ENCODE results near the gene CLEC7A.

CLEC7A gene

DNA sequence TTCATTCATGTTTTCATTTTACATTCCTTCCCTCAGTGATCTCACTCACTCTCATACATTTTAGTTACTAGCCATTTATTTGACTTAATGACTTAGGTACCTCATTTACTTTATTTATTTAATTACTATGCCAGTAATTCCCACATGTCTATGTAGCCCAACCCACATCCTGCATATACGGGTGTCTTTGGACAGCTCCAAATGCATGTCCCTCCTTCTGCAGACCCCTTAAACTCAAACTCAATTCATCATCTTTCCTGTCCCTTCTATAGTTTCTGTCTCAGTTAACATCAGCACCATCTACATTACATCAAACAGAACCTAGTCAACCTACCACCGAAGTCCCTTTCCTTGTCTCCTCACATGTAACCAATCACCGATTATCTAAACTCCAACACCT, 34.0 kb downstream of the CLEC7A start:
- in situ Hi-C loops (cut with HindIII; ENCODE audit: low sequenced_read_pairs): no loop called here

DNA sequence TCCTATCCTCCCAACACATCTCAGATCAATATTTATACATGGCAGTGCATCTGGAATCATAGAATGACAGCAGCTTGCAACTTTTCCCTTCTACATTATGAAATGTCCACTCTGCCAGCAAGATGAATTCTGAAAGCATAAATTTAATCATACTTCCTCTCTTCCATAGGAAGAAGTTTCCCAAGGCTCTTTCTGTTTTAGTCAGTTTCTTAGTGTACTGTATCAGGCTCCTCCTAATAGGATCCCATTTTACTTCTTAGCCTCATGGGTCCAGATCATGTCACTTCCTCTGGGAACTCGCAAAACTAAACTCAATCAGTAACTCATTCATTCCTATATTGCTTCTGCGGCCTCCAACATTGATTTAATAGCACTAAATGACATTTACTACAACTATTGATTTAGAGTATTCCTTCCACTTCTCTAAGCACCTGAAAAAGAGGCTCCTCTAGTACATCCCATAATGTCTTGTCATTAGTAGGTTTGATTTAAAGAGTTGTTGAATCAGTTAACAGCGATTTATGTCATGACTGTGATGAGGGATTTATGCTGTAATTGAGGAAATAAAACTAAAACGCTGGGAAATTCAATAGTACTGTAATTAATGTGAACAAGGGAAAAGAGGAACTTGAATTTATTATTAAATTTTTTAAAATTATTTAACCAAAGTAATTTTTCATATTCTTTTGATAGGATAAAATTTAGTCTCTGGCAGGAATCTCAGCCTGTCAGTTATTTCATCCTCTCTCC, 35.2 kb downstream of the CLEC7A start:
- in situ Hi-C loops (cut with HindIII; ENCODE audit: low sequenced_read_pairs): no loop called here

DNA sequence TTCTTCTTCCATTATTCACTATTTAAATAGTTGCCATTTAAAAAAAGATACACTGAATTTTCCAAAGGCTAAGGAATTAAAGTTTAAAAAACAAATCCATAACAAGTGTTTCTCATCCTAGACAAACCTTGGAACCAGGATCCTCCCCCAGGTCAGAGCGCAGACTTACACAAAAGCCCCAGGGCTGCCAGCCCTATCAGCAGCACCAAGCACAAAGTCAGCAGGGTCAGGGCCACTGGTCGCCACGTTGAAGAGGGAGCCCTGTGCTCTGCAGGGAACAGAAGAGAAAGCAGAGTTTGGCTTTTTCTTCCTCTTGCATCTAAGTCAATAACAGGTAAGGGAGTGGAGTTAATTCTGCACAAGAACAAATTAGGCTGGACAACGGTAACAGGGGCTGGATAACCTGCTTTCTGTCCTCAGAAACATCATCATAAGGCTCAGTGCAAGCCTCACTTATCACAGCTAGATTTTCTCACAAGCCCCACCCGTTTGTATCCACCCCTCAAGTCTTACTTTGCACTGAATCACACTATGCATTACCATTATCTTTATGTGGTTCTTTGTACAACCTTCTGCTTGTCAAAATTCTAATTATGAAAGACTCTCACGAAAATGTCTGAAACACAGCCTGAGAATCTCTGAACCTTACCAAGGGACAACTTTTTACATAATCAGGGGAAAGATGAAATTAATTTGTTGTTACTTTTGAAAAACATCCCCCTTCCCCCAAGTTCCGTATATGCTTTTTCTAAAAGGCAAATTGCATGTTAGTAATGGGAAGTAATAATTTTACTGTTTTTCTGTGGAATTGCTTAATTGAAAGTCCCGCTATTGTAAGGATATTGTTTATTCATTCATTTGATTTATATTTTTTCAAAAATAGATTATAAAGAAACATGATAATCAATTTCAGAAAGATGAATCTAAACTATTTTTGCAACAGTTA, 40.8 kb downstream of the CLEC7A start:
- in situ Hi-C loops (cut with HindIII; ENCODE audit: low sequenced_read_pairs): no loop called here

DNA sequence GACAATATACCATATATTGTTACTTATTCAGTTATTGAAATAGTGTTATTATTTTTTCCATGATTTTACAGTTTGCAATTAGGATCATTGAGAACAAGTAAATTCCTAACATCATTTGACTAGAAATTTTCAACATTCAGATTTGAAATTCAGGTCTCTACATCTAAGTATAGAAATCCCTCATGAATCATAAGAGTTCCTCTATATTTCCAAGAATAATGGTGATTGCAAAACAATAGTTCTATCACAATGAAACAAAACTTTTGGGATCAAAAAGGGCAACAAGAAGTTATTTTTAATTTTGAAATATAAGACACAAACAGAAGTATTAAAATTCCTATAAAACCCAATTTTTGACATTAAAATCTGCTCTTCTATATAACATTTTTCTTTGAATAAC, 42.0 kb downstream of the CLEC7A start:
- in situ Hi-C loops (cut with HindIII; ENCODE audit: low sequenced_read_pairs): no loop called here

DNA sequence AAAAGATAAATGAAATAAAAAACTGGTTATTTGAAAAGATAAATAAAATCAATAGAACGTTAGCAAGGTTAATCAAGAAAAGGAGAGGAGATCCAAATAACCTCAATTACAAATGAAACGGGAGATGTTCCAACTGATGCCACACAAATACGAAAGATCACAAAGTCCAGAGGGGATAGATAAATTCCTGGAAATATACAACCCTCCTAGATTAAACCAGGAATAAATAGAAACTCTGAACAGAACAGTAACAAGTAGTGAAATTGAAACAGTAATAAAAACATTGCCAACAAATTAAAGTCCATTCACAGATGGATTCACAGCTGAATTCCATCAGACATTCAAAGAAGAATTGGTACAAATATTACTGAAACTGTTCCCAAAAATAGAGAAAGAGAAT, 43.6 kb downstream of the CLEC7A start:
- in situ Hi-C loops (cut with HindIII; ENCODE audit: low sequenced_read_pairs): no loop called here

DNA sequence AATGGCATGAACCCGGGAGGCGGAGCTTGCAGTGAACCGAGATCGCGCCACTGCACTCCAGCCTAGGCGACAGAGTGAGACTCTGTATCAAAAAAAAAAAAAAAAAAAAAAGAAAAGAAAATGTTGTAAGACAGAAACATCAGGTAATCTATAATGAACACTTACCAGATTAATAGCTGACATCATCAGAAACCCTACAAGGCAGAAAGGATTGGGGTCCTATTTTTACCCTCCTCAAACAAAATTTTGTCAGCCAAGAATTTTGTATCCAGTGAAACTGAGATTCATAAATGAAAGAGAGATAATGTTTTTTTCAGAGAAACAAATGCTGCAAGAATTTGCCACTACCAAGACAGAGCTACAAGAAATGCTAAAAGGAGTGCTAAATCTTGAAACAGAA, 45.3 kb downstream of the CLEC7A start:
- in situ Hi-C loops (cut with HindIII; ENCODE audit: low sequenced_read_pairs): no loop called here

DNA sequence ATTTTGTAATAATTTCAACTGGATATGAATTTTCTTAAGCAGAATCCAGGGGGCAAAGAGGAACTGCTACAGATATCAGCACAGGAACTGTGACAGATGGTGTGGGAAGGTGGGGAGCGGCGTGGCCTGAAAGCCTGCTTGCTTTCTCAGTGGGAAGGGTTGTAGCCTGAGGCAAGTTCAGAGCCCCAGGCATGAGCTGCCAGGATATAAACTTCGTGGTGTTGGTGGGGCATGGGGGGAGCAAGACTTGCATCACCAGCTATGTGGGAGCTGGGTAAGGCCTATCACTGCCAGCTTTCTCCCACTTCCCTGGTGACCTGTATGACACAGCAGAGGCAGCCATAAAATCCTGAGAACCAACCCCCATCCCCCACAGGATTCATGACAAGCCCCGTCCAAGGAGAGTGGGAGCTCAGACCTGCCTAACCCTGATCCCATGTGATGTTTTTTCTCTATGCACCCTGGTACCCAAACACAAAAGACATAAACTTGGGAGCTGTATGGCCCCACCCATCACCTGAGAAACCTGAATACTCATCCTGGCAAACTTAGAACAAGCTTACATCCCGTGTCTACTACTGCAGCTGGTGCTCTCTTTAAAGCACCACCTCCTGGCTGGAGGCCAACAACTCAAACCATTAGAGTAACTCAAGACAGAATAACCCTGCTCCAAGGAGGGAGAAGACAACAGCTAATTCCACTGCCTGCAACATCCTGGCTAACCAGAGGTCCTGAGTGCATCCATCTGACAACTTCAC, 47.7 kb downstream of the CLEC7A start:
- in situ Hi-C loops (cut with HindIII; ENCODE audit: low sequenced_read_pairs): no loop called here

DNA sequence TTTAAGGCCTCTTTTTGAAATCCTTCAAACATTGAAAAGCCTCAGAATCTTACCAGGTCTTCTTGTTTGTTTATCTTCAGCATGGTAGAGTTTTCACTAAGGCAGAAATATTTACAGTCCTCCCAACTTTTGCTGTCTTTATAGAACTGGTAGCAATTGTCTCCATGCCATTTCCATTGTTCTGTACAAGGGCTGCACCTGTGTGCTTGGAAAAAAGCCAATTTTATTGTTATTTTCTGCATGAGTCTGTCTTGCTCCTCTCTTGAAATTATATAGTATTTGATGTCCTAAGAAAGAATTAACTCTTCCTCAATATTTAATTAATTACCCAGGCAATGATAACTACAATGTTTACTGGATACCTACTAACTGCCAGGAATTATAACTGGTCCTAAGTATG, 54.5 kb downstream of the CLEC7A start:
- in situ Hi-C loops (cut with HindIII; ENCODE audit: low sequenced_read_pairs): no loop called here

DNA sequence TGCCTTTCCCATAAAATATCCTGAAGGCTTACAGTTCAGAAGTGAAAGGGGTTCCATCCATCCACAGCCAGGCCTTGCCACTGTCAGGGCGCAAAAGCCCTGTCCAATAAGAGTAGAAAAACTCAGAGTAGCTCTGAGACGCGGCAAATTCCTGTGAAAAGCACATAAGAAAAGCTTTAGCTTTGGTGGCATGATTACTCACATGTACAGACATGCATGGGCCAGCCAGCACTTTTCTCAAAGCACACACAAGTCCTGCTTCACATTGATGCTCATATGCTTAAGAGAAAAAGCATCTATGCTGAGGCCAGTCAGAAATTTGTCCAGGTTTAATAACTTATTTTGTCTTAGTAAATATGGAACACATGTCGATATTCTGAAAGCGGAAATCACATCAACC, 56.7 kb downstream of the CLEC7A start:
- in situ Hi-C loops (cut with HindIII; ENCODE audit: low sequenced_read_pairs): no loop called here

DNA sequence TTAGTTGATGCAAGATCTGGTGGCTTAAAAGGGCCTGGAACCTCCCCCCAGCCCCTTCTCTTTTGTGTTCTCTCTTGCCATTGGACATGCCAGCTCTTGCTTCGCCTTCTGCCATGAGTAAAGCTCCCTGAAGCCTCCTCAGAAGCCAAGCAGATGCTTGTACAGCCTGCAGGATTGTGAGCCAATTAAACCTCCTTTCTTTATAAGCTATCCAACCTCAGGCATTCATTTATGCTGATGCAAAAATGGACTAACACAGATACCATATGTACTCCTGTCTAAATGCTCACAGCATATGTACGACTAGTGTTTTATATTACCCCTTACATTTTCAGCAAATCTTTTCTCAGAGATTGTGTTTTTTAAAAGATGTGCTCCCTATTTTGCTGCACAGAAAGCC, 57.9 kb downstream of the CLEC7A start:
- in situ Hi-C loops (cut with HindIII; ENCODE audit: low sequenced_read_pairs): no loop called here

DNA sequence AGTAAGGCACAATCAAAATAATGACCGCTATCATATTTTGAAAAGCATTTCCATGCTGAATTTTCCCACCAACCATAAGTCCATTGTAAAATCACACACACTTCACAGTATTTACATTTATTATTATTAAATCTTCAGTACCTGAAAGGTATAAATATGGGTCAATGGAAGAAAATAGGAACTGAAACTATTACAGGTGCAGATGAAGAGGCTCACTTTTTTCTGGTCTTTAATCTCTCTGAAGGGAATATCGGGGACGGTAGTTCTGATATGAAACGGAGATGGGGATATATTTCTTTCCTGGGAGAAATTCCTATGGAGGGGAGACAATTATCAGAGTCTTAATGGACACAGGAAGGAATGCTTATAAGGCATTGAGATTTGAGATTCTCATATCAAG, 59.6 kb downstream of the CLEC7A start:
- in situ Hi-C loops (cut with HindIII; ENCODE audit: low sequenced_read_pairs): no loop called here

DNA sequence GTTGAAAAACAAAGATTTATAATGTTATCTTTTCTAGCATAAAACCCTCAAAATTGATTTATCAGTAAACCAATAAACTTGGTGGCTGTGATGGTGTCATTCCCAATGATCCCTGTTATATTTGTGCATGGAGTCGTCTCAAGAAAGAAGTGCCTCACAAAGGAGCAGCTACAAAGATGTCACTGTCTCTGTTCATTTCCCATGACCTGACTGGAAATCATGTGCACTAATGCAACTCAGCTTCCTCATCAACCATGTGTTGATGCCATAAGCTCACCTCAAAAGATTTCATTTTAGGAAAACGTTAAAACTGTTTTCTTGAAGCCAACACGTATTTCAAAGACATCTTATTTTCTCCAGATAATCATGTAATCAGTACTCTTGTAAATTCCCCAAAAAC, 60.0 kb downstream of the CLEC7A start:
- in situ Hi-C loops (cut with HindIII; ENCODE audit: low sequenced_read_pairs): no loop called here

DNA sequence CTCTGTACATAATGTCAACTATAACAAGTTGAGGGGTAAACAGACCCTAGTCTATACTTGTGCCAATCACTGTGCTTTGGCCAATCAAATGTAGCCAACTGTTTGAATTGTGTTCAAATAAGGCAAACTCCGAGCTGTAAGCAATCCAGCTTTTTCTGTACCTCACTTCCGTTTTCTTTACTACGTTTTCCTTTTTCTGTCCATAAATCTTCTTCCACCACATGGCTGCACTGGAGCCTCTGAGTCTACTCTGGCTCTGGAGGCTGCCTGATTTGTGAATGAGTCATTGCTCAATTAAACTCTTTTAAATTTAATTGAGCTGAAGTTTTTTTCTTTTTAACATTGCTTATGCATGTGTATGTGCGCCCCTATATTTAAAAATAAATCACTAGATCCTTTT, 60.9 kb downstream of the CLEC7A start:
- in situ Hi-C loops (cut with HindIII; ENCODE audit: low sequenced_read_pairs): no loop called here

DNA sequence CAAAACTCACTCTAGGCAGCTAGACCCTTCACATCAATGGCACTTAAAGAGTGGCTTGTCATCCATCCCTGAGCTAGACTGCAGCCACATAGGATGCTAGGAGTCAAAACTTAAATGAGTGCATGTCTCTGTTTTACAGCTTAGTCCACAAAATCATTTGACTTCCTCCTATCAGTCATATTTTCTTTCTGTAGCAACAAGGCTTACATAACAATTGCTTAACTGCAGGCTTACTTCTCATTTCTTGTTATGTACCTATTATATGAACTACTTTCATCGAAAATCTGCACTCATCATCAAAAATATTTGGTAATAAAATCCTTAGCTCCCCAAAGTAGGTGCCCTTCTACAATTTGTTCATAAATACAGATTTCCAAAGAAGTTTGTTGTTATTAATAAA, 61.4 kb downstream of the CLEC7A start:
- in situ Hi-C loops (cut with HindIII; ENCODE audit: low sequenced_read_pairs): no loop called here

DNA sequence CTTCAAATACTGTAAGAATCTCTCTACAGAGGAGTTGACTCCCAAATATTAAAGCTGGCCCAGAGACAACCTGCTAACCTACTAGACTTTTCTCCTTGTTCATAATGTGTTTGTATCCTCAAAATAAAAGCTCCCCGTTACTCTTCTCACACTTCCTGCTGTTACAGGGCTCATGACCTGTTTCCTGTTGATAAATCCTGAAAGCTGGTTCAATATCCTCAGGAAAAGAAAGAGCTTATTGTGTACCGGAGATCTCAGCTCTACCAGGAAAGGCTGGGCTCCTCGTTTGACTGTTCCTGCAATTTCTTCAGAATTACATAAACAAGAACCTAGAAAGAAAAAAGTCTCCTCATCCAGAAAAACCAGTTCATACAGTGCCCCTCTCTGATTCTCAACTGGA, 62.1 kb downstream of the CLEC7A start:
- in situ Hi-C loops (cut with HindIII; ENCODE audit: low sequenced_read_pairs): no loop called here

DNA sequence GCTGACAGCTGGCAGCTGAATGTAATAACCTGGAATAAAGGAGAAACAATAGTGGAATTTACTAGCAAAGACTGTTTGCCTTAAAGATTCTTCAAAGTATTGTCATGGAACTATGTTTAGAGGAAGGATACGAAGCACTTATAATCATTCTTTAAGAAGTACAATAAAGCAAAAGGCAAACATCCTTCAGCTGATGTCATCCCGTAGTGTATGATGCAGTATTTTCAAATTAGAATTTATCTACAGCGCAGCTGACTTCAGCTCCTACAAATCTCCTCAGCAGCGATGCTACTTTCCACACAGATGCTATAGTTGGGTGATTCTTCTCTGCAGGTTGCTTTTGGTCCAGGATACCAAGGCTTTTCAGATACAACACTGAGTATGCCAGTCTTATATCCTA, 62.7 kb downstream of the CLEC7A start:
- in situ Hi-C loops (cut with HindIII; ENCODE audit: low sequenced_read_pairs): no loop called here
